T-cell (primary cell): ENCODE results near the gene MIER3. TPM values are rescaled to one million over a fixed set of nuclear protein-coding genes. Genes with fewer than 3 reads are reported as not detected.
"Not testable (repeated sequence)": the region's sequence is repeated elsewhere in the genome, so short reads cannot be mapped to it uniquely, and the experiment has no call there.

Experiments used
- ATAC-seq, 4 experiments: fragments of 200-7000 bp in 3 of 4; fragments of 150-1000 bp in 1 of 4; cut with Tn5 transposase; replicated peaks in 1 of 4; 1 replicate in 3 of 4; 2 replicates in 1 of 4; pipeline ENCODE4 v1.10.0; 2021; ENCODE audit warnings: moderate library complexity in 3 of 4, mild to moderate bottlenecking in 2 of 4, moderate number of reproducible peaks in 1 of 4
- CTCF ChIA-PET, 2 donors: fragments of 300-600 bp; sonication (Branson Sonifier 250); formaldehyde crosslinking; loops; one replicate each; lab custom pipeline; 2022; ENCODE audit warnings: antibody characterized with exemption in 2 of 2; lab: Charles Lee
- POLR2A ChIA-PET, 2 donors: fragments of 300-600 bp; sonication (Branson Sonifier 250); formaldehyde crosslinking; loops; one replicate each; lab custom pipeline; 2022; ENCODE audit warnings: antibody characterized with exemption in 2 of 2; lab: Charles Lee
- DNase-seq, 35 experiments: peaks; one replicate each; pipeline versions ENCODE4 v3.0.0 to v3.0.0-alpha.2; 2013 to 2023
- H3K27ac ChIP-seq: one replicate; pipeline ENCODE4 v1.5.1; 2013; ENCODE audit warnings: low read length
- H3K27me3 ChIP-seq, 2 experiments: replicated peaks in 1 of 2; 1 replicate in 1 of 2; 2 replicates in 1 of 2; pipeline versions ENCODE4 v1.6.1 to v1.7.0; 2013; ENCODE audit warnings: low read length in 1 of 2, mixed read lengths in 1 of 2; ENCODE audit not compliant: control insufficient read depth in 2 of 2, insufficient read depth in 2 of 2; ENCODE audit errors: extremely low read depth in 1 of 2
- H3K36me3 ChIP-seq, 2 donors: 1 replicate in 1 of 2; 2 replicates in 1 of 2; pipeline versions ENCODE4 v1.6.1 to v1.7.0; 2013; ENCODE audit warnings: low read length in 1 of 2; ENCODE audit not compliant: control insufficient read depth in 2 of 2, insufficient read depth in 1 of 2; ENCODE audit errors: extremely low read depth in 1 of 2
- H3K4me1 ChIP-seq, 2 experiments: 1 replicate in 1 of 2; 2 replicates in 1 of 2; pipeline versions ENCODE4 v1.6.1 to v1.7.0; 2013; ENCODE audit warnings: low read length in 2 of 2, mixed read lengths in 1 of 2; ENCODE audit not compliant: insufficient read depth in 2 of 2, control insufficient read depth in 1 of 2; ENCODE audit errors: extremely low read depth in 1 of 2
- H3K4me3 ChIP-seq, 2 donors: 1 replicate in 1 of 2; 2 replicates in 1 of 2; pipeline versions ENCODE4 v1.5.1 to v1.7.0; 2013; ENCODE audit warnings: mild to moderate bottlenecking in 2 of 2, low read length in 1 of 2, moderate library complexity in 1 of 2; ENCODE audit not compliant: control insufficient read depth in 1 of 2; ENCODE audit errors: extremely low read depth in 1 of 2
- H3K9me3 ChIP-seq: 2 replicates; pipeline ENCODE4 v1.7.0; 2013
- H3K27ac Mint-ChIP-seq, 2 donors: one replicate each; pipeline ENCODE4 v1.8.0; 2020 to 2021; ENCODE audit warnings: mild to moderate bottlenecking in 2 of 2, mixed read lengths in 2 of 2
- H3K27me3 Mint-ChIP-seq, 2 donors: one replicate each; pipeline ENCODE4 v1.8.0; 2021 to 2022; ENCODE audit warnings: mixed read lengths in 2 of 2
- H3K36me3 Mint-ChIP-seq: one replicate; pipeline ENCODE4 v1.8.0; 2021; ENCODE audit warnings: mixed read lengths
- H3K4me1 Mint-ChIP-seq, 3 donors: one replicate each; pipeline ENCODE4 v1.8.0; 2020 to 2022; ENCODE audit warnings: mixed read lengths in 3 of 3, mild to moderate bottlenecking in 1 of 3
- H3K4me3 Mint-ChIP-seq, 3 donors: one replicate each; pipeline ENCODE4 v1.8.0; 2020 to 2022; ENCODE audit warnings: mild to moderate bottlenecking in 3 of 3, mixed read lengths in 3 of 3, moderate library complexity in 3 of 3
- H3K9me3 Mint-ChIP-seq, 3 donors: one replicate each; pipeline ENCODE4 v1.8.0; 2020 to 2022; ENCODE audit warnings: mixed read lengths in 3 of 3
- WGBS: methylation state at CpG from one replicate; pipeline ENCODE4 v1.1.5; 2013; ENCODE audit warnings: missing lambda C conversion rate; ENCODE audit not compliant: insufficient coverage; 5-methylcytosine and 5-hydroxymethylcytosine counted together
- total RNA-seq, 35 experiments: library from RNA in 6 of 35; stranded (reverse) in 6 of 35; fragments of 120-200 nt in 1 of 35; gene quantifications; one replicate each; pipeline versions ENCODE4 v1.2.1 to v1.2.4 and lab custom pipeline; 2013 to 2026

The MIER3 gene
- total RNA-seq, 5 donors from 2014 or later (not counting 1 experiment from before 2014, with no cell fraction given), result 21.3 to 25.9 (median 23.6) TPM

DNA sequence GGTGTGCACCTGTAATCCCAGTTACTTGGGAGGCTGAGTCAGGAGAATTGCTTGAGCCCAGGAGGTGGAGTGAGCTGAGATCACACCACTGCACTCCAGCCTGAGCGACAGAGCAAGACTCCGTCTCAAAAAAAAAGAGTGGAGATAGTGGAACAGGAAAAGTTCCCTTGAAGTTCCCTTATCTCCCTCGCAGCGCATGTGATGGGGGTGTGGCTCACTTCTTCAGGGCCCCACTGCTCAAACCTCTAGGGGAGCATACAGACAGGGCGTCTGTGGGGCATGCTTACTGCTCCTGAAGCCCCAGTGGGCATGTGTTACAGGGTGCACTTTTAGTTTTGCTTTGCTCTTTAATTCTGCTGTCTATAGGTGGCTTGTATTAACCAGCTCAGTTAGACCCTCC is 27.6 kb upstream of the MIER3 start:
- H3K36me3 ChIP-seq, H3K4me3 Mint-ChIP-seq, H3K4me1 ChIP-seq, H3K27me3 ChIP-seq, H3K4me3 ChIP-seq, H3K9me3 ChIP-seq, H3K4me1 Mint-ChIP-seq, DNase-seq, H3K27ac Mint-ChIP-seq, H3K27ac ChIP-seq, ATAC-seq, POLR2A ChIA-PET, H3K36me3 Mint-ChIP-seq, H3K27me3 Mint-ChIP-seq, H3K9me3 Mint-ChIP-seq, CTCF ChIA-PET: not testable (repeated sequence)
- WGBS, result no CpG with 5 or more reads among the region's 5 CpGs

GRCh38 chr5:56977822-56978221 is 25.9 kb upstream of the MIER3 start:
- ChIA-PET POLR2A (no interaction called here), CTCF (no interaction called here)
- Histone ChIP-seq H3K4me3 (no peak overlapping the region), H3K36me3 (no peaks in the 10 kb centered on the region), H3K9me3 (no peaks in the 10 kb centered on the region), H3K27me3 (peaks cover 0 to 7% of the 10 kb centered on the region in 2 experiments), H3K4me1 (no peaks in the 10 kb centered on the region), H3K27ac (no peak overlapping the region)
- DNase-seq, result no peak
- no peak for ATAC-seq
- 40% methylated on average over 2 of the region's 2 CpGs for WGBS
- Mint-ChIP-seq H3K4me3 (no peak overlapping the region), H3K36me3 (no peaks in the 10 kb centered on the region), H3K27me3 (peaks cover 0 to 6% of the 10 kb centered on the region in 2 donors), H3K27ac (no peak overlapping the region), H3K9me3 (no peaks in the 10 kb centered on the region), H3K4me1 (no peaks in the 10 kb centered on the region)

GRCh38 chr5:56977021-56977420 is 25.1 kb upstream of the MIER3 start:
- H3K4me1 Mint-ChIP-seq, result no peaks in the 10 kb centered on the region
- no peak overlapping the region for H3K4me3 Mint-ChIP-seq
- Histone ChIP-seq H3K4me1 (no peaks in the 10 kb centered on the region), H3K9me3 (no peaks in the 10 kb centered on the region), H3K36me3 (no peaks in the 10 kb centered on the region), H3K27me3 (peaks cover 0 to 7% of the 10 kb centered on the region in 2 experiments), H3K27ac (no peak overlapping the region), H3K4me3 (no peak overlapping the region)
- ATAC-seq, result no peak
- H3K27ac Mint-ChIP-seq, result no peak overlapping the region
- no peaks in the 10 kb centered on the region for H3K9me3 Mint-ChIP-seq
- H3K36me3 Mint-ChIP-seq, result no peaks in the 10 kb centered on the region
- DNase-seq, result no peak
- peaks cover 0 to 6% of the 10 kb centered on the region in 2 donors for H3K27me3 Mint-ChIP-seq
- ChIA-PET POLR2A (no interaction called here), CTCF (no interaction called here)
- no CpG with 5 or more reads among the region's 3 CpGs for WGBS

DNA sequence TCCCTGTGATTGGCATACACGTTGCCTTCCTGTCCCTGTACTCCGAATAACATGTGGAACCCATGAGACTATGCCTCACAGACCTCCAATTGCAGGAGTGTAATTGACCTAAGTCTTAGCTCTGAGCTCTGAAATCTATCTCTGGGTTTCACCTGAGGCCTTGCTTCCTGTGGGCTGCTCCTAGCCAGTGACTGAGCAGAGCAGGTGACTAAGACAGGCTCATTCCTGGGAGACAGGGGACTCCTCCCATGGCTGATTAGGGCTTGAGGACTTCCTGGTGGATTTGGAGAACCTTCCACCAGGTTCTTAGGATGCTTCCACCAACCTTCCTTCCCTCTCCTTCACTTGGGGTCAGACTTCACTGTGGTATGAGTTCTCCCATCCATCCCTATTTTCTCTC is 22.3 kb upstream of the MIER3 start:
- no peak for ATAC-seq
- Mint-ChIP-seq H3K4me3 (no peak overlapping the region), H3K4me1 (no peaks in the 10 kb centered on the region), H3K9me3 (no peaks in the 10 kb centered on the region), H3K27ac (no peak overlapping the region), H3K27me3 (peaks cover 0 to 6% of the 10 kb centered on the region in 2 donors), H3K36me3 (no peaks in the 10 kb centered on the region)
- ChIA-PET POLR2A (no interaction called here), CTCF (no interaction called here)
- H3K36me3 ChIP-seq, result no peaks in the 10 kb centered on the region
- no peak overlapping the region for H3K27ac ChIP-seq
- no peaks in the 10 kb centered on the region for H3K9me3 ChIP-seq
- H3K27me3 ChIP-seq, result peaks cover 0 to 2% of the 10 kb centered on the region in 2 experiments
- H3K4me3 ChIP-seq, result no peak overlapping the region
- DNase-seq, result no peak
- 100% methylated on average over 1 of the region's 2 CpGs for WGBS
- no peaks in the 10 kb centered on the region for H3K4me1 ChIP-seq

GRCh38 chr5:56973473-56973872 is 21.6 kb upstream of the MIER3 start:
- DNase-seq (no peak), ATAC-seq (no peak)
- Mint-ChIP-seq H3K4me3 (no peak overlapping the region), H3K9me3 (no peaks in the 10 kb centered on the region), H3K4me1 (no peaks in the 10 kb centered on the region), H3K27me3 (peaks cover 0 to 2% of the 10 kb centered on the region in 2 donors), H3K27ac (no peak overlapping the region), H3K36me3 (no peaks in the 10 kb centered on the region)
- ChIA-PET CTCF (interaction anchor here in 1 of 2 donors (0.7 kb wide), 1 partner anchor 246 kb away, joined by 3 read pairs; no protein-coding TSS in a partner anchor), POLR2A (no interaction called here)
- WGBS, result 78% methylated on average over 5 of the region's 6 CpGs
- Histone ChIP-seq H3K27ac (no peak overlapping the region), H3K36me3 (no peaks in the 10 kb centered on the region), H3K9me3 (no peaks in the 10 kb centered on the region), H3K27me3 (peaks cover 0 to 2% of the 10 kb centered on the region in 2 experiments), H3K4me3 (no peak overlapping the region), H3K4me1 (no peaks in the 10 kb centered on the region)

DNA sequence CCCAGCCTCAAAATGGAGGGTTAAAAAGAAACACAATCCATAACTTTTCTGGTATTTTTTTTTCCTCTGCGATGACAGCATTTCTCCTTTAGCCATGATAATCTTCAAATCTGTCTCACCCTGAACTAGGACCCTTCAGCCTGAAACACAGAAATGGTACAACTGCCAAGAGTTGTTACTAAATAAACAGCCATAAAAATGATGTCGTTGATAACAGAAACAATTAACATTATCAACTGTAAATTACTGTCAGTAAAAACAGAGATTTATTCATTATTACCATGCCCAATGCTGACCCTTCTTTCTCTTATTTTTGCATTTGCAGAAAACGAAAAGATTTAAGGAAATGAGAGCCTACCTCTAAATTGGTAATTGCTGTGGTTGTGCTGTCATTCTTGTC is 19.4 kb upstream of the MIER3 start:
- Histone ChIP-seq H3K9me3 (no peaks in the 10 kb centered on the region), H3K27me3 (peaks cover 0 to 2% of the 10 kb centered on the region in 2 experiments), H3K27ac (no peak overlapping the region), H3K4me1 (no peaks in the 10 kb centered on the region), H3K36me3 (no peaks in the 10 kb centered on the region), H3K4me3 (no peak overlapping the region)
- CTCF ChIA-PET, result no interaction called here
- Mint-ChIP-seq H3K4me3 (no peak overlapping the region), H3K27me3 (peaks cover 3 to 9% of the 10 kb centered on the region in 2 donors), H3K27ac (no peak overlapping the region), H3K4me1 (no peaks in the 10 kb centered on the region), H3K36me3 (no peaks in the 10 kb centered on the region), H3K9me3 (no peaks in the 10 kb centered on the region)
- no peak for ATAC-seq
- POLR2A ChIA-PET, result no interaction called here
- DNase-seq, result no peak
- 100% methylated on average over 1 of the region's 3 CpGs for WGBS

- ATAC-seq (no peak), DNase-seq (no peak)
- CTCF ChIA-PET, result interaction anchor here (0.6 to 1.1 kb wide), 2 partner anchors 22 to 1700 kb away, joined by 3 to 4 read pairs; no protein-coding TSS in a partner anchor
- H3K9me3 ChIP-seq, result no peaks in the 10 kb centered on the region
- H3K27ac ChIP-seq, result no peak overlapping the region
- H3K27me3 Mint-ChIP-seq, result peaks cover 31 to 46% of the 10 kb centered on the region in 2 donors
- H3K9me3 Mint-ChIP-seq, result no peaks in the 10 kb centered on the region
- POLR2A ChIA-PET, result interaction anchor here (0.6 kb wide), 3 partner anchors 34 to 1259 kb away, joined by 3 to 10 read pairs (median 3); no protein-coding TSS in a partner anchor
- H3K4me3 ChIP-seq, result no peak overlapping the region
- no peaks in the 10 kb centered on the region for H3K36me3 Mint-ChIP-seq
- peaks cover 0 to 21% of the 10 kb centered on the region in 2 experiments for H3K27me3 ChIP-seq
- H3K36me3 ChIP-seq, result no peaks in the 10 kb centered on the region
- no peaks in the 10 kb centered on the region for H3K4me1 Mint-ChIP-seq
- WGBS, result no CpG with 5 or more reads among the region's 2 CpGs
- H3K4me3 Mint-ChIP-seq, result no peak overlapping the region
- H3K4me1 ChIP-seq, result no peaks in the 10 kb centered on the region
- no peak overlapping the region for H3K27ac Mint-ChIP-seq
Measured at GRCh38 chr5:56964173-56964572, 12.2 kb upstream of the MIER3 start.
